ENCODE data around the gene KCNG1.

DNA sequence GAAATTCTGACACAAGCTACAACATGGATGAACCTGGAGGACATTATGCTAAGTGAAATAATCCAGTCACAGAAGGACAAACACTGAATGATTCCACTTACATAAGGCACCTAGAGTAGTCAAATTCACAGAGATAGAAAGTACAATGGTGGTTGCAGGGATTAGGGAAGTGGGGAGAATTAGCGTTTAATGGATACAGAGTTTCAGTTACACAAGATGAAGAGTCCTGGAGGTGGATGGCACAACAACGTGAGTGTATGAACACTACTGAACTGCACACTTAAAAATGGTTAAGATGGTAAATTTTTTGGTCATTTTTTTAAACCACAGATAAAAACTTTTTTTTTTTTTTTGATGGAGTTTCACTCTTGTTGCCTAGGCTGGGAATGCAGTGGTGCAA, 39.6 kb downstream of the KCNG1 start:
- TF ChIP-seq, protein P1, sequence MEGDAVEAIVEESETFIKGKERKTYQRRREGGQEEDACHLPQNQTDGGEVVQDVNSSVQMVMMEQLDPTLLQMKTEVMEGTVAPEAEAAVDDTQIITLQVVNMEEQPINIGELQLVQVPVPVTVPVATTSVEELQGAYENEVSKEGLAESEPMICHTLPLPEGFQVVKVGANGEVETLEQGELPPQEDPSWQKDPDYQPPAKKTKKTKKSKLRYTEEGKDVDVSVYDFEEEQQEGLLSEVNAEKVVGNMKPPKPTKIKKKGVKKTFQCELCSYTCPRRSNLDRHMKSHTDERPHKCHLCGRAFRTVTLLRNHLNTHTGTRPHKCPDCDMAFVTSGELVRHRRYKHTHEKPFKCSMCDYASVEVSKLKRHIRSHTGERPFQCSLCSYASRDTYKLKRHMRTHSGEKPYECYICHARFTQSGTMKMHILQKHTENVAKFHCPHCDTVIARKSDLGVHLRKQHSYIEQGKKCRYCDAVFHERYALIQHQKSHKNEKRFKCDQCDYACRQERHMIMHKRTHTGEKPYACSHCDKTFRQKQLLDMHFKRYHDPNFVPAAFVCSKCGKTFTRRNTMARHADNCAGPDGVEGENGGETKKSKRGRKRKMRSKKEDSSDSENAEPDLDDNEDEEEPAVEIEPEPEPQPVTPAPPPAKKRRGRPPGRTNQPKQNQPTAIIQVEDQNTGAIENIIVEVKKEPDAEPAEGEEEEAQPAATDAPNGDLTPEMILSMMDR (IDR thresholded peaks at IDR 0.05) = no peak
- no peak for TF ChIP-seq POLR2A (IDR thresholded peaks at IDR 0.05)

Data from lower leg skin (tissue), 3 donors.